Thyroid gland (tissue), 4 donors: ENCODE data around the gene PGAP3. TPM values are rescaled to one million over a fixed set of nuclear protein-coding genes. Genes with fewer than 3 reads are reported as not detected.
A peak's percentile ranks its signal among the peaks of the same experiment; 100 is the strongest.
"Not testable (repeated sequence)": the region's sequence is repeated elsewhere in the genome, so short reads cannot be mapped to it uniquely, and the experiment has no call there.

Experiments
- DNase-seq, 2 donors: peaks; one replicate each; pipeline ENCODE4 v3.0.0-alpha.2; 2019
- H3K27ac ChIP-seq, 3 donors: fragments of 200-600 bp; sonication (generic); 1 replicate in 2 of 3; 2 replicates in 1 of 3; pipeline ENCODE4 v1.5.1; 2016 to 2019; ENCODE audit warnings: mild to moderate bottlenecking in 1 of 3, moderate library complexity in 1 of 3
- H3K27me3 ChIP-seq: fragments of 200-600 bp; sonication (generic); one replicate; pipeline ENCODE4 v1.5.1; 2019
- H3K36me3 ChIP-seq, 2 donors: fragments of 200-600 bp; sonication (generic); one replicate each; pipeline ENCODE4 v1.5.1; 2016 to 2019
- H3K4me1 ChIP-seq, 2 donors: fragments of 200-600 bp; sonication (generic); one replicate each; pipeline ENCODE4 v1.5.1; 2017 to 2019
- H3K4me3 ChIP-seq, 3 donors: fragments of 200-600 bp; sonication (generic); replicated peaks in 1 of 3; 1 replicate in 2 of 3; 2 replicates in 1 of 3; pipeline ENCODE4 v1.5.1; 2016; ENCODE audit warnings: mild to moderate bottlenecking in 1 of 3
- H3K9me3 ChIP-seq: fragments of 200-600 bp; sonication (generic); one replicate; pipeline ENCODE4 v1.5.1; 2017
- CTCF ChIP-seq, 6 experiments: fragments of 200-600 bp in 3 of 6; fragments of 450-650 bp in 3 of 6; sonication (generic) in 3 of 6; IDR thresholded peaks; one replicate each; pipeline ENCODE4 v1.5.1; 2016 to 2019; ENCODE audit warnings: antibody characterized with exemption in 6 of 6, mild to moderate bottlenecking in 2 of 6, inconsistent platforms in 1 of 6, moderate library complexity in 1 of 6
- POLR2A ChIP-seq, 2 donors: fragments of 450-650 bp; IDR thresholded peaks; one replicate each; pipeline ENCODE4 v1.6.1; 2017; ENCODE audit warnings: antibody characterized with exemption in 2 of 2, mild to moderate bottlenecking in 2 of 2, moderate library complexity in 1 of 2
- WGBS, 2 donors: methylation state at CpG; one replicate each; pipeline ENCODE4 v1.1.5; 2017; 5-methylcytosine and 5-hydroxymethylcytosine counted together
- intact Hi-C: fragments of 100-400 bp; cut with DNase I; formaldehyde crosslinking; loops from one replicate; pipeline ENCODE4 v1.15.1; 2023
- total RNA-seq, 4 donors: library from RNA; depleted of rRNA; stranded (reverse); fragments of >200 nt; gene quantifications; one replicate each; pipeline ENCODE4 v1.2.3, GENCODE V29; 2016

The PGAP3 gene
- total RNA-seq, 4 donors from 2014 or later: 55.6 to 88.1 (median 72.7) TPM

GRCh38 chr17:39732586-39732985 is 44.7 kb upstream of the PGAP3 start:
- WGBS, 2 donors: 95% methylated on average over 3 of the region's 3 CpGs
- intact Hi-C loops: no loop called here

DNA sequence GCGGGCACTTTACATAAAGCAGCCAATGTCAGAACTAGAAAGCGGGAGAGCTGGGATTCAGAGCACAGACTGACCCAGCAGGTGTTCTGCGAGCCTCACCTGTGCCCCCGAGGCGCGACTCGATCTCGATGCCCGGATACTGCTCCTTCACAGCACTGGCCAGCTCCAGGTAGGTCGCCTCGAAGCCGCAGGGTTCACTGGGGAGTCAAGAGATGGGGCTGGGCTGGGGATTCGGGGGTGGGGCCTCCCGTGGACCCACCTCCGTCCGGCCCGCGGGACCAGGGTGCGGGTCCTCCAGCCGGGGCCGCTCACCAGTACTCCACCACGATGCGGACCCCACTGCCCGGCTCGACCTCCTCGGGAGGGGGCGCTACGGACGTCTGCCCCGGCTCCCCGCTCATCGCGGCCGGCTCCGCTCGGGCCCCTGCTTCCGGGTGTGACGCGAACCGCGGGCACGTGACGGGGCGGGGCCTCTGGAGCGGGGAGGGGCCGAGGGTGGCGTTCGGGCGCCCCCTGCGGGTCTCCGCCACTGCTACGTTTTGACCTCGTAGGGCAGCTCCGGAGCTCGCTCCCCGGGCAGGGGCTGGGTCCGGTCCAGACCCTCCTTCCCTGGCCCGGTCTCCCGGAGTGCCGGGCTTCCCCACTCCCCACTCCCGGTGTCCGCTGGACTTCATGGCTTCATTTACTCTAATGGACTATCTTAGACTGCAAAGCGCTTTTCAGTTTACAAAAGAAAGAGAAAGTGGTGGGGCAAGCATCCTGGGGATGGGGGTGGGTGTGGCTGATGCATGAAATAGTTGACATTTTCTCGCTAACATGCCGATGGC is 42.5 kb upstream of the PGAP3 start, which contains the start of gene MIEN1:
MIEN1 (minus strand) TSS at position 438 of the 827 bp plus-strand sequence; CDS start at position 401, 37 bp downstream.
- H3K4me1 ChIP-seq: peaks cover 7 to 10% of the 10 kb centered on the region in 2 donors
- H3K36me3 ChIP-seq: peaks cover 13 to 28% of the 10 kb centered on the region in 2 donors
- H3K4me3 ChIP-seq: peak within 1 kb of the TSS; percentile 2 to 72 (median 64)
- no peaks in the 10 kb centered on the region for H3K9me3 ChIP-seq
- peak within 1 kb of the TSS; percentile 16 to 93 (median 91) for H3K27ac ChIP-seq
- 3 to 8% methylated on average over 6 to 22 of the region's 65 CpGs for WGBS, 2 donors
- intact Hi-C loops: no loop called here
- DNase-seq: peak; percentile 87 to 89
- no peaks in the 10 kb centered on the region for H3K27me3 ChIP-seq
- TF ChIP-seq POLR2A (IDR thresholded peaks at IDR 0.05) (peak in 1 of 2 donors; percentile 88), CTCF (IDR thresholded peaks at IDR 0.05) (peak; percentile 65 to 95 (median 86))

More at GRCh38 chr17:39732586-39732985, 44.7 kb upstream of the PGAP3 start:
- peaks cover 11 to 16% of the 10 kb centered on the region in 2 donors for H3K4me1 ChIP-seq
- DNase-seq: no peak
- TF ChIP-seq CTCF (IDR thresholded peaks at IDR 0.05) (no peak), POLR2A (IDR thresholded peaks at IDR 0.05) (no peak)
- no peaks in the 10 kb centered on the region for H3K9me3 ChIP-seq
- peaks cover 13 to 16% of the 10 kb centered on the region in 2 donors for H3K36me3 ChIP-seq
- H3K4me3 ChIP-seq: no peak overlapping the region
- H3K27me3 ChIP-seq: no peaks in the 10 kb centered on the region
- no peak overlapping the region for H3K27ac ChIP-seq

- Histone ChIP-seq H3K9me3 (no peaks in the 10 kb centered on the region), H3K27ac (peak overlapping the region in 2 of 3 donors; percentile 91 to 93), H3K4me1 (peaks cover 7 to 10% of the 10 kb centered on the region in 2 donors), H3K4me3 (peak overlapping the region in 1 of 3 donors; percentile 64), H3K36me3 (peaks cover 18 to 36% of the 10 kb centered on the region in 2 donors), H3K27me3 (no peaks in the 10 kb centered on the region)
- DNase-seq: no peak
- intact Hi-C loops: no loop called here
- TF ChIP-seq POLR2A (IDR thresholded peaks at IDR 0.05) (no peak), CTCF (IDR thresholded peaks at IDR 0.05) (no peak)
- WGBS, 2 donors: 73 to 80% methylated on average over 6 of the region's 6 CpGs
Observed at GRCh38 chr17:39729280-39729851, 41.5 kb upstream of the PGAP3 start.

DNA sequence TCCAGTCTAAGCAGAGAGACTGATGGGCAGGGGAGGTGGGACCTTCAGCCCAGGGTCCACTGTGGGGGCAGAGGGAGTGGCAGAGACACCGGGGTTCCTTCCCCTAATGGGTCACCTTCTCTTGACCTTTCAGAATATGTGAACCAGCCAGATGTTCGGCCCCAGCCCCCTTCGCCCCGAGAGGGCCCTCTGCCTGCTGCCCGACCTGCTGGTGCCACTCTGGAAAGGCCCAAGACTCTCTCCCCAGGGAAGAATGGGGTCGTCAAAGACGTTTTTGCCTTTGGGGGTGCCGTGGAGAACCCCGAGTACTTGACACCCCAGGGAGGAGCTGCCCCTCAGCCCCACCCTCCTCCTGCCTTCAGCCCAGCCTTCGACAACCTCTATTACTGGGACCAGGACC is 39.7 kb upstream of the PGAP3 start:
- TF ChIP-seq CTCF (IDR thresholded peaks at IDR 0.05): no peak
- no peak for TF ChIP-seq POLR2A (IDR thresholded peaks at IDR 0.05)
- no peak for DNase-seq
- intact Hi-C loops: no loop called here
- Histone ChIP-seq H3K9me3 (no peaks in the 10 kb centered on the region), H3K36me3 (peaks cover 26 to 44% of the 10 kb centered on the region in 2 donors), H3K27ac (no peak overlapping the region), H3K4me3 (no peak overlapping the region), H3K27me3 (no peaks in the 10 kb centered on the region), H3K4me1 (peaks cover 7 to 10% of the 10 kb centered on the region in 2 donors)
- 81 to 85% methylated on average over 8 to 10 of the region's 10 CpGs for WGBS, 2 donors

DNA sequence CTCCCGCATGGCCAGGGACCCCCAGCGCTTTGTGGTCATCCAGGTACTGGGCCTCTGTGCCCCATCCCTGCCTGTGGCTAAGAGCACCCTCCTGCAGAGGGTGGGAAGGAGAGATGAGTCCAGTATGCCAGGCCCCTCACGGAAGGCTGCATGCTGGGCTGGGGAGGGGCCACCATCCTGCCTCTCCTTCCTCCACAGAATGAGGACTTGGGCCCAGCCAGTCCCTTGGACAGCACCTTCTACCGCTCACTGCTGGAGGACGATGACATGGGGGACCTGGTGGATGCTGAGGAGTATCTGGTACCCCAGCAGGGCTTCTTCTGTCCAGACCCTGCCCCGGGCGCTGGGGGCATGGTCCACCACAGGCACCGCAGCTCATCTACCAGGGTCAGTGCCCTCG is 38.8 kb upstream of the PGAP3 start:
- Histone ChIP-seq H3K4me1 (peaks cover 7 to 10% of the 10 kb centered on the region in 2 donors), H3K27me3 (no peaks in the 10 kb centered on the region), H3K9me3 (no peaks in the 10 kb centered on the region), H3K36me3 (peaks cover 26 to 44% of the 10 kb centered on the region in 2 donors), H3K27ac (no peak overlapping the region), H3K4me3 (no peak overlapping the region)
- TF ChIP-seq CTCF (IDR thresholded peaks at IDR 0.05): no peak
- TF ChIP-seq POLR2A (IDR thresholded peaks at IDR 0.05): no peak
- WGBS, 2 donors: 90 to 98% methylated on average over 6 to 9 of the region's 9 CpGs
- intact Hi-C loops: no loop called here
- DNase-seq: no peak

DNA sequence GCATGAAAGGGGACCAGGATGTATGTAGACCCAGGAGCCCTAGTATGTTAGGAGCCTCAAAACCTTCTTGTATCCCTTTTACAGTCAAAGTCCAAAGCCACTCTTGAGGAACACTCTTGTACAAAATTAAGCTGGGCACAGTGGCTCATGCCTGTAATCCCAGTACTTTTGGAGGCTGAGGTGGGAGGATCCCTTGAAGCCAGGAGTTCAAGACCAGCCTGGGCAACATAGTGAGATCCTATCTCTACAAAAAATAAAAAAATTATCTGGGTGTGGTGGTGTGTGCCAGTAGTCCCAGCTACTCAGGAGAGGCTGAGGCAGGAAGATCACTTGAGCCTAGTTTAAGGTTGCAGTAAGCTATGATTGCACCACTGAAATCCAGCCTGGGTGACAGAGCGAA is 38.1 kb upstream of the PGAP3 start:
- H3K9me3 ChIP-seq, H3K27ac ChIP-seq, H3K4me3 ChIP-seq, H3K4me1 ChIP-seq, intact Hi-C loops, DNase-seq, H3K27me3 ChIP-seq: not testable (repeated sequence)
- peaks cover 26 to 44% of the 10 kb centered on the region in 2 donors for H3K36me3 ChIP-seq
- 96 to 98% methylated on average over 1 of the region's 1 CpG for WGBS, 2 donors
